A673 (cell line): ENCODE results near the gene FAM170B.

Source experiments
- EZH2 ChIP-seq: fragments of 200-600 bp; sonication (generic); IDR thresholded peaks from 2 replicates; pipeline ENCODE4 v1.6.1; 2017; ENCODE audit warnings: borderline replicate concordance, low read depth, mild to moderate bottlenecking, mixed read lengths, antibody characterized with exemption, low read length; ENCODE audit not compliant: poor library complexity, severe bottlenecking
- TF ChIP-seq, protein P1 (sequence below): fragments of 300-800, 200-600 bp; sonication (generic); conservative IDR thresholded peaks from 2 replicates; pipeline ENCODE4 v1.5.1; 2017; ENCODE audit warnings: low read depth, mild to moderate bottlenecking, antibody characterized with exemption, low read length, moderate library complexity, mixed read lengths

DNA sequence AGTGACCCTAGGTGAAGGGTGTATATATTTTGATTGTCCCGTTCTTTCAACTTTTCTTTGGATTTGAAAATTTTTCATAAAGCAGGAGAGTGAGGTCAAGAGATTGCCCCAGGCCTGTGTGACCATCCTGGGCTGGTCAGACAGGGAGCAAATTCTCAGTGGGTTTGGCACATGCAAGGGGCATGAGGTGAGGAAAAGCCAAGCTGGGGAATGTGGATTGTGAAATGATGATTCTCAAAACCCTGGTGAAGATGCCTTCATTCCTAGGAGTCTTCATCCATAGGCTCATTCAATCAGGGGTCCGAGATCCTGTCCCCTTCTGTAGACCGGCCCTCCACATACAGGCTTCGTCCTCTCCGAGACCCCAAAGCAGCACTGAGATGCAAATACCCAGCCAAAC lies 27.0 kb upstream of the FAM170B start:
- TF ChIP-seq, protein P1, sequence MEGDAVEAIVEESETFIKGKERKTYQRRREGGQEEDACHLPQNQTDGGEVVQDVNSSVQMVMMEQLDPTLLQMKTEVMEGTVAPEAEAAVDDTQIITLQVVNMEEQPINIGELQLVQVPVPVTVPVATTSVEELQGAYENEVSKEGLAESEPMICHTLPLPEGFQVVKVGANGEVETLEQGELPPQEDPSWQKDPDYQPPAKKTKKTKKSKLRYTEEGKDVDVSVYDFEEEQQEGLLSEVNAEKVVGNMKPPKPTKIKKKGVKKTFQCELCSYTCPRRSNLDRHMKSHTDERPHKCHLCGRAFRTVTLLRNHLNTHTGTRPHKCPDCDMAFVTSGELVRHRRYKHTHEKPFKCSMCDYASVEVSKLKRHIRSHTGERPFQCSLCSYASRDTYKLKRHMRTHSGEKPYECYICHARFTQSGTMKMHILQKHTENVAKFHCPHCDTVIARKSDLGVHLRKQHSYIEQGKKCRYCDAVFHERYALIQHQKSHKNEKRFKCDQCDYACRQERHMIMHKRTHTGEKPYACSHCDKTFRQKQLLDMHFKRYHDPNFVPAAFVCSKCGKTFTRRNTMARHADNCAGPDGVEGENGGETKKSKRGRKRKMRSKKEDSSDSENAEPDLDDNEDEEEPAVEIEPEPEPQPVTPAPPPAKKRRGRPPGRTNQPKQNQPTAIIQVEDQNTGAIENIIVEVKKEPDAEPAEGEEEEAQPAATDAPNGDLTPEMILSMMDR = no peak
- no peak for TF ChIP-seq EZH2
